HG03378 (cell line): Measurements from ENCODE around the gene BRD3OS.

Experiments
- ATAC-seq: cut with Tn5 transposase; IDR thresholded peaks from one replicate; pipeline ENCODE4 v1.9.1; 2021; ENCODE audit warnings: mild to moderate bottlenecking, moderate library complexity; ENCODE audit not compliant: unreplicated experiment

BRD3OS gene, protein sequence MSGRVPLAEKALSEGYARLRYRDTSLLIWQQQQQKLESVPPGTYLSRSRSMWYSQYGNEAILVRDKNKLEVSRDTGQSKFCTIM

GRCh38 chr9:134024828-134025605 lies at the start of gene BRD3OS:
TSS of gene BRD3OS (plus strand) at chr9:134025481. CDS start at chr9:134026748, 1,267 bp downstream.
- peak; percentile 48 for ATAC-seq

DNA sequence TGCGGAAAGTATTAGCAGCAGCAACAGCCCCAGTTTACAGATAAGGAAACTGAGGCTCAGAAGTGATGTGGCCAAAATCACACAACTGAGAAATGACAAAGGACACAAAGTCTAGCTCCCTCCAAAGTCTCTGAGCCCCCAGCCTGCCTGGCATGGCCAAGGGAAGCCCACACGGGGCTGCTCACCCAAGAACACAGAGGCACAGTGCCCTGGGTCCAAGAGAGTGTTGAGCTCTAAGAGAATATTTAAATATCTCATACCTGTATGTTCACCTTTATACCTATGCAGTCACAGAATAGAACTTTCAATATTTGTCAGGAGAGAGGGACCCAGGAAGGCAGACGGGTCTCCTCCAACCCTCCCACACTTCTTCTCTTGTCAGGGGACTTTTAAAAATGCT lies 49.8 kb upstream of the BRD3OS start:
- ATAC-seq: no peak

GRCh38 chr9:133976191-133976861 lies 49.0 kb upstream of the BRD3OS start:
- ATAC-seq: no peak

- ATAC-seq: no peak
These were observed 48.4 kb upstream of the BRD3OS start for GRCh38 chr9:133976887-133977286.

GRCh38 chr9:133977421-133978201 lies 47.7 kb upstream of the BRD3OS start:
- no peak for ATAC-seq

DNA sequence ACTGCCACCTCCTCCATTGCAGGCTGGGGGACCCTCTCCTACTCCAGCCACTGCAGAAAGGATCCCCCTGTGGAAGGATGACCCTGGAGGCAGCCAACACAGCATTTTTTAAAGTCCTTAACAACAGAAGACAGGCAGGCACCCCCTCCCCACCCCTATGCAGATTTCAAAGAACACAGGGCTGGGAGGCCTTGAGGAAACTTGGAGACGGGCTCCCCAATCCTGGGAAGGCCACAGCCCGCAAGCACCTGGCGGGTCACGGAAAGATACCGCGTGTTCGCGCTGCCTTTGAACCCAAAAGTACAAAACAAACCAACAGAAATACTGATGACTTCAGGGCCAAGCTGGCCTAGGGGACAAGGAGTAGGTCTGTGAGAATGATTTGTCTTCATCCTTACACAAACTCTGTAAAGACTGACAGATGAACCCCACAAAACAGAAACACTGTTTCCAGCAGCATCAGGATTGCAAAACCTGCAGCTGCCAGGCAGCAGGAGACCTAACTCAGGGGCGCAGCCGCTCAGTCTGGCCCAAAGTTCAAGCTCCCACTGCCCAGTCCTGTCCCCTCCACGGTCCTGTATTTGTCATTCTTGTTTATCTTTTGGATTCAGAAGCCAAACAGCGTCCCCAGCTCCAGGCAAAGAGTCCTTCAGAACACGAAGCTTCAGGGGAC lies 46.9 kb upstream of the BRD3OS start:
- no peak for ATAC-seq

DNA sequence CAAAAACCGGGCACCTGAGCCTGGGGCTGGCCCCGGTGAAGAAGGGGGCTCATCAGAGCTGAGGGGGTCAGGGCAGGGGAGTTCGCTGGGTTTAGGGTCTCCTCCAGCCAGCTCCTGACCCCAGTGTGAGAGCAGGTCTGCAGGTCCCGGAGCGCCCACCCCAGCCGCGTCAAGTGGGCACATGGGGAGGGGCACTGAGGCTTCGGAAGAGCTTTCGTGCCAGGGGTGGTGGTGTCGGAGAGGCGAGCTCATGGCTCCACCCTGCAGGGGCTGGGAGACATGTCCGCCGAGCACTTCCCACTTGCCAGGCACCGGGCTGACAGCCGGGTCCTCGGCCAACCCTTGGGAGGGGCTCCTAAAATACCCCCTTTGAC lies 46.4 kb upstream of the BRD3OS start:
- no peak for ATAC-seq

- ATAC-seq: no peak
These were observed 45.9 kb upstream of the BRD3OS start for GRCh38 chr9:133979273-133979920.

- no peak for ATAC-seq
These were observed 45.1 kb upstream of the BRD3OS start for GRCh38 chr9:133979921-133980863.

DNA sequence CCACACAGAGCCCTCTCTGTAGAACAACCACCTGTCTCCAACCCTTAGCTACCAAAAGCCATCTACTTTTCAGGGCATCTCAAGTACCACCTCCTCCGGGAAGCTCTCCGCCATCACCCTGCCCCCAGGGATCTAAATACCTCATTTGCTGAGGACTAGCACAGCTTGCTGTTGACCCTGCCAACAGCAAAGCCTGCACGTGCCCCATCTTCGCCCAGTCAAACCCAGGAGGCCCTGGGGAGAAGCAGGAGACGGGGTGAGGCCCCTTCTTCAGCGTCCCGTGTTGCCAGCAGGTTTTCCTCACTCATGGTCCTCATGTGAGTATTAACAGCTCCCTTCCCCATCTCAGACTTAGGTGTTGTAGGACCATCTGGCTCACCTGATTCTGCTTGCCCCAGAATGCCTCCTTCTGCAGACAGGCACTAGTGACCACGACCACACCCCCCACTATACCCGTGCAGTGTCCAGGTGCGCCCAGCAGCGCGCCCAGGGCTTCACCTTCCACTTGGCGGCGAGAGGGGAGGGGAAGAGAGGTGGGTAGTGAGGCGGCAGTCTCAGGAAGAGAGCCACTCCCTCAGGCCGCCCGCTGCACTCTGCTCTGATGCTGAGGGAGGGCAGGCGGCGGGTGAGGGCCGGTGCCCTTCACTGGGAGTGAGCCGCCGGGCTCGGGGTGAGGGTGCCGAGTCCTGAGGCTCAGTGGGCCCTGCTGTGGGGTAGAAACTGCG lies 44.3 kb upstream of the BRD3OS start:
- ATAC-seq: no peak

DNA sequence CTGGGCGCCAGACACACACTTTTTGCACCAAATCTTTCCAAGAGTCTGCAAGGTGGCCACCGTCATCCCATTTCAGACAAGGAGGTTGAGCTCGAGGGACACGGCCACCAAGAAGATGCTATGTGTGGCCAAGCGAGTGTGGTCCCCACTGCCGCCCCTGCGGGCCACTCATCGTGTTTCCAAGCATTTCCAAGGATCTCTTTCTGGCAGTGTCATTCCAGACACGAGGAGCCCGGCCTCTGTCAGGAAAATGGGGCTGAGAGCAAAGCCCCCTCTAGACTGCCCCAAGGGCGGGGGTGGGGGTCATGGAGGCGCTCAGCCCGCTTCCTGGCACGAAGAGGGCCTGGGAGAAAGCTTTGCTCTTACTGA lies 43.7 kb upstream of the BRD3OS start:
- no peak for ATAC-seq

DNA sequence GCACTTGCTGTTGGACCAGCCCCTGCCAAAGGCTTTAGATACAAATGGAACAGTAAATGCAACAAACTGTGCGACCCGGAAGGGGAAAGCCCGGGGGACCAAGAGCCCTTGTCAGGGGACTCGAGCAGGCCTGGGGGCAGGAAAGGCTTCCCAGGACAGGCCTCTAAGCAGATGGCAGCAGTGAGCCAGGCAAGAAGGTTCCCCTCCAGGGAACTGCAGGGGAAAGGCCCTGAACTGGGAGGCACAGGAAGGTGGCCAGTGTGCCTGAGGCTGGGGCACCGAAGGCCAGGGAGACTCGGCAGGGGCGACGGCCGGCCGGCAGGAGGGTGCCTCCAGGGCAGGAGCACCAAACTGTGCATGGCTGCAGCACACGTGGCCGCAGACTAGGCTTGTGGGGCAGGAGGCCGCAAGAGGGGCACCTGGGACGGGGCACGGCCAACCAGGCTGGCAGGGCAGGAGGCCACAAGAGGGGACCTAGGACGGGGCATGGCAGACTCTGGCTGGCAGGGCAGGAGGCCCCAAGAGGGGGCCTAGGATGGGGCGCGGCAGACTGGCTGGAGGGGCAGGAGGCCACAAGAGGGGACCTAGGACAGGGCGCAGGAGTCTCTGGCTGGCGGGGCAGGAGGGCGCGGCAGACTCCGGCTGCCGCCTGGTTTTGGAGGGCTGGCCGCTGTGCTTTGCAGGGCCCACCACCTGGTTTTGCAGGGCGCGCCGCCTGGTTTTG lies 43.2 kb upstream of the BRD3OS start:
- no peak for ATAC-seq

DNA sequence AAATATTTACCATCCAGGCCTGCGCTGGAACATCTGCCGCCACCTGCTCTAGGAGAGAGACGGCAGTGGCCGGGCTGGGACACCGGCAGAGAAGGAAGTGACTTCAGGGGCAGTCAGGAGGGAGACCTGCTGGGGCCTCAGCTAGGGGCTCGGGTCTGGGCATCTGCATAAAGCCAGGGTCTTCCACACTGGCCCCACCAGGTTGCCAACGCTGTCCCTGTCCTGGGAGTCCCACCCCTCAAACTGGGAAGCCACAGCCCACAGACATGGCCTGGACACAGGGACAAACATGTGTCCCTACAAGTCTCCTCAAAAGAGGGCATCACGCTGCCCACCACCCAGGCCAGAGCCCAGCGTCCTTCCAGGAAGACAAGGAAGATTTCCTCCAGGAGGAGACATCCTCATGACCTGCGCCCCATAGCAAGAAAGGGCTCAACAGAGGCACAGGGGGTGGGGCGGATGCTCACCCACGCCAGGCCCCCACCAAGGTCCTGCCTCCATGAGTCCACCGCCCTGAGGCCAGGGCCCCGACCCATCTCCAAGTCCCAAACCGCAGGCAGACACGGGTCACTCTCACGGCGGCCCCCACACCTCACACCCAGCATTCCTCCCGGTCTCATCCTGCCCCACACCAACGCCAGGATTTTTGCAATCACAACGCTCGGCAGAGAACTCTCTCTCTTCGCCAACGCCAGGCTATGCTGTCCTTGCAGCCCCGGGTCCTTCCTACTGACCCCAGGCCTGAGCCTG lies 42.1 kb upstream of the BRD3OS start:
- no peak for ATAC-seq

GRCh38 chr9:133986061-133986460 lies 39.2 kb upstream of the BRD3OS start:
- ATAC-seq: no peak

DNA sequence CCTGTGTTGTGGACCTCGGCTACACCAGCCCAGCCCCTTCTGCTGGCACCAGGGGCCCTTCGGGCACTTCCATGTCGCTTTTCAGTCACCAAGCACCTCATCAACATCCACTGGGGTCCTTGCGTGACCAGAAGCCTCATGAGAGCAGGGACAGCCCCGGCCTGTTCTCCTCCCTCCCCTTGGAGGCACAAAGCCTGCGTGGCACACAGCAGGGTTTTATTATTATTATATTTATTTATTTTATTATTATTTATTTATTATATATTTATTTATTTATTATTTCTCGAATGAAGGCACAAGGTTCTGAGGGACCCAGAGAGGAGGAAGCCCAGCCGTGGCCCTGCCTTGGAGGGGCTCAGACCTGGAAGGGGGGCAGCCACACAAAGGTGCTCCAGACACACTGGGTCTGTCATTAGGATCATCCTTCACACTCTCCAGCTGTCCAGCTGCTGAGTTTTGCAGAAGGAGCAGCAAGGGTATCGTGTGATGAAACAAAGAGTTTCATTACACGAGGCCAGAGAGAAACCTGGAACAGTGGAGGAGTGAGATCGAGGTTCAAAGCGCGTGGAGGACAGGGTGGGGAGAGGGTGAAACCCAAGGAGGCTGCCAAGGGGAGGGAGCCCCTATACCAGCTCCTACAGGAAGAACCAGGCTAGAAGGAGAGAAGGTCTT lies 38.4 kb upstream of the BRD3OS start:
- no peak for ATAC-seq

DNA sequence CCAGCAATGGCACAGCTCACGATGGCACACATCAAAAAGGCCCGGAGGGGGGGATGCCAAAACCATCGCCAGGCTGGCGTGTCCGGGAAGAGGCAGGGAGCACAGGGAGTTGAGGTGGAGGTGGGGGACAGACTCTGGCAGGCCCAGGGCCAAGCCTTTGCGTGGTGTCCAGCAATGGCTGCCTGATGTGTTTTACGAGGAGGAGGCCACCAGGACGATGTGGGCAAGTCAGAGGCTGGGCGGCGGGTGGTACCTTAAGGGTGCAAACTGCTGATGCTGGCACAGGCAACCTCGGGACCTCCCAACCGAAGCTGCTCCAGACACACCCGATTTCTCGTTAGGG lies 37.9 kb upstream of the BRD3OS start:
- no peak for ATAC-seq
